Measurements from ENCODE around the gene TMEM174. TPM values are rescaled to one million over a fixed set of nuclear protein-coding genes. Genes with fewer than 3 reads are reported as not detected.

TMEM174 gene
- total RNA-seq, 1 donor from 2014 or later, result not detected

- Mint-ChIP-seq H3K4me3 (ENCODE audit: low read depth) (no peak overlapping the region), H3K27ac (no peak overlapping the region), H3K4me1 (ENCODE audit: low read depth) (no peaks in the 10 kb centered on the region), H3K36me3 (ENCODE audit: low read depth) (no peaks in the 10 kb centered on the region), H3K27me3 (ENCODE audit: low read depth) (peaks cover 50% of the 10 kb centered on the region), H3K9me3 (no peaks in the 10 kb centered on the region)
- DNase-seq (ENCODE audit: low spot score), result no peak
- intact Hi-C loops (cut with micrococcal nuclease), result no loop called here
Measured at GRCh38 chr5:73139485-73139884, 33.5 kb upstream of the TMEM174 start.

- no peaks in the 10 kb centered on the region for H3K36me3 Mint-ChIP-seq (ENCODE audit: low read depth)
- H3K27me3 Mint-ChIP-seq (ENCODE audit: low read depth), result peaks cover 49% of the 10 kb centered on the region
- no peak overlapping the region for H3K4me3 Mint-ChIP-seq (ENCODE audit: low read depth)
- H3K27ac Mint-ChIP-seq, result no peak overlapping the region
- H3K4me1 Mint-ChIP-seq (ENCODE audit: low read depth), result no peaks in the 10 kb centered on the region
- intact Hi-C loops (cut with micrococcal nuclease), result no loop called here
- H3K9me3 Mint-ChIP-seq, result no peaks in the 10 kb centered on the region
- no peak for DNase-seq (ENCODE audit: low spot score)
Measured at GRCh38 chr5:73140801-73141200, 32.2 kb upstream of the TMEM174 start.

GRCh38 chr5:73142035-73142434 is 31.0 kb upstream of the TMEM174 start:
- DNase-seq (ENCODE audit: low spot score), result no peak
- H3K4me1 Mint-ChIP-seq (ENCODE audit: low read depth), result no peaks in the 10 kb centered on the region
- H3K27ac Mint-ChIP-seq, result no peak overlapping the region
- intact Hi-C loops (cut with micrococcal nuclease), result no loop called here
- no peaks in the 10 kb centered on the region for H3K9me3 Mint-ChIP-seq
- peaks cover 59% of the 10 kb centered on the region for H3K27me3 Mint-ChIP-seq (ENCODE audit: low read depth)
- H3K36me3 Mint-ChIP-seq (ENCODE audit: low read depth), result no peaks in the 10 kb centered on the region
- no peak overlapping the region for H3K4me3 Mint-ChIP-seq (ENCODE audit: low read depth)

- intact Hi-C loops (cut with micrococcal nuclease), result no loop called here
- Mint-ChIP-seq H3K4me3 (ENCODE audit: low read depth) (no peak overlapping the region), H3K36me3 (ENCODE audit: low read depth) (no peaks in the 10 kb centered on the region), H3K4me1 (ENCODE audit: low read depth) (no peaks in the 10 kb centered on the region), H3K27me3 (ENCODE audit: low read depth) (peaks cover 65% of the 10 kb centered on the region), H3K27ac (no peak overlapping the region), H3K9me3 (no peaks in the 10 kb centered on the region)
- no peak for DNase-seq (ENCODE audit: low spot score)
Measured at GRCh38 chr5:73143716-73144115, 29.3 kb upstream of the TMEM174 start.

GRCh38 chr5:73149540-73149939 is 23.5 kb upstream of the TMEM174 start:
- Mint-ChIP-seq H3K27me3 (ENCODE audit: low read depth) (peaks cover 83% of the 10 kb centered on the region), H3K9me3 (no peaks in the 10 kb centered on the region), H3K4me3 (ENCODE audit: low read depth) (no peak overlapping the region)

GRCh38 chr5:73150876-73151275 is 22.1 kb upstream of the TMEM174 start:
- Mint-ChIP-seq H3K9me3 (no peaks in the 10 kb centered on the region), H3K4me1 (ENCODE audit: low read depth) (no peaks in the 10 kb centered on the region), H3K27me3 (ENCODE audit: low read depth) (peaks cover 83% of the 10 kb centered on the region), H3K36me3 (ENCODE audit: low read depth) (no peaks in the 10 kb centered on the region), H3K4me3 (ENCODE audit: low read depth) (no peak overlapping the region), H3K27ac (no peak overlapping the region)
- no peak for DNase-seq (ENCODE audit: low spot score)
- intact Hi-C loops (cut with micrococcal nuclease), result no loop called here

More at GRCh38 chr5:73149540-73149939, 23.5 kb upstream of the TMEM174 start:
- H3K4me1 Mint-ChIP-seq (ENCODE audit: low read depth), result no peaks in the 10 kb centered on the region
- H3K36me3 Mint-ChIP-seq (ENCODE audit: low read depth), result no peaks in the 10 kb centered on the region
- no peak overlapping the region for H3K27ac Mint-ChIP-seq
- no peak for DNase-seq (ENCODE audit: low spot score)
- intact Hi-C loops (cut with micrococcal nuclease), result no loop called here

GRCh38 chr5:73151766-73152410 is 21.1 kb upstream of the TMEM174 start:
- Mint-ChIP-seq H3K4me1 (ENCODE audit: low read depth) (no peaks in the 10 kb centered on the region), H3K9me3 (no peaks in the 10 kb centered on the region), H3K27me3 (ENCODE audit: low read depth) (peaks cover 85% of the 10 kb centered on the region), H3K4me3 (ENCODE audit: low read depth) (no peak overlapping the region), H3K36me3 (ENCODE audit: low read depth) (no peaks in the 10 kb centered on the region), H3K27ac (no peak overlapping the region)
- intact Hi-C loops (cut with micrococcal nuclease), result no loop called here
- DNase-seq (ENCODE audit: low spot score), result no peak

GRCh38 chr5:73152411-73153388 is 20.3 kb upstream of the TMEM174 start:
- Mint-ChIP-seq H3K9me3 (no peaks in the 10 kb centered on the region), H3K36me3 (ENCODE audit: low read depth) (no peaks in the 10 kb centered on the region), H3K27ac (no peak overlapping the region), H3K27me3 (ENCODE audit: low read depth) (peaks cover 85% of the 10 kb centered on the region), H3K4me3 (ENCODE audit: low read depth) (no peak overlapping the region), H3K4me1 (ENCODE audit: low read depth) (no peaks in the 10 kb centered on the region)
- DNase-seq (ENCODE audit: low spot score), result no peak
- intact Hi-C loops (cut with micrococcal nuclease), result no loop called here

GRCh38 chr5:73153513-73153912 is 19.5 kb upstream of the TMEM174 start:
- H3K4me1 Mint-ChIP-seq (ENCODE audit: low read depth), result no peaks in the 10 kb centered on the region

GRCh38 chr5:73154208-73155006 is 18.6 kb upstream of the TMEM174 start:
- intact Hi-C loops (cut with micrococcal nuclease), result no loop called here
- Mint-ChIP-seq H3K27me3 (ENCODE audit: low read depth) (peaks cover 89% of the 10 kb centered on the region), H3K4me1 (ENCODE audit: low read depth) (peaks cover under 1% of the 10 kb centered on the region), H3K9me3 (no peaks in the 10 kb centered on the region), H3K4me3 (ENCODE audit: low read depth) (no peak overlapping the region), H3K36me3 (ENCODE audit: low read depth) (no peaks in the 10 kb centered on the region), H3K27ac (no peak overlapping the region)
- DNase-seq (ENCODE audit: low spot score), result no peak

More at GRCh38 chr5:73153513-73153912, 19.5 kb upstream of the TMEM174 start:
- H3K9me3 Mint-ChIP-seq, result no peaks in the 10 kb centered on the region
- intact Hi-C loops (cut with micrococcal nuclease), result no loop called here
- DNase-seq (ENCODE audit: low spot score), result no peak
- no peaks in the 10 kb centered on the region for H3K36me3 Mint-ChIP-seq (ENCODE audit: low read depth)
- H3K27me3 Mint-ChIP-seq (ENCODE audit: low read depth), result peaks cover 90% of the 10 kb centered on the region
- no peak overlapping the region for H3K27ac Mint-ChIP-seq
- no peak overlapping the region for H3K4me3 Mint-ChIP-seq (ENCODE audit: low read depth)

- Mint-ChIP-seq H3K27ac (no peak overlapping the region), H3K4me1 (ENCODE audit: low read depth) (peaks cover 11% of the 10 kb centered on the region), H3K36me3 (ENCODE audit: low read depth) (no peaks in the 10 kb centered on the region), H3K9me3 (no peaks in the 10 kb centered on the region), H3K4me3 (ENCODE audit: low read depth) (no peak overlapping the region), H3K27me3 (ENCODE audit: low read depth) (peaks cover 82% of the 10 kb centered on the region)
- DNase-seq (ENCODE audit: low spot score), result no peak
- intact Hi-C loops (cut with micrococcal nuclease), result no loop called here
Measured at GRCh38 chr5:73155271-73156222, 17.4 kb upstream of the TMEM174 start.
